PC-9 (cell line): Measurements from ENCODE around the gene MED27.

Experiments used
- CTCF ChIP-seq: fragments of 200-600 bp; sonication (generic); conservative IDR thresholded peaks from 2 replicates; pipeline ENCODE4 v1.6.1; 2017; ENCODE audit warnings: mixed run types, antibody characterized with exemption, mild to moderate bottlenecking, moderate library complexity
- EZH2 ChIP-seq: fragments of 200-600 bp; sonication (generic); IDR thresholded peaks from 2 replicates; pipeline ENCODE4 v1.8.0; 2017; ENCODE audit warnings: antibody characterized with exemption, low read depth

- TF ChIP-seq CTCF: no peak
- TF ChIP-seq EZH2: no peak
Measured at GRCh38 chr9:131982102-131982501, 97.6 kb downstream of the MED27 start.
